GM12801 (cell line): ENCODE results near the gene PLEKHA6.

ENCODE experiments used
- TF ChIP-seq, protein P1 (sequence below): IDR thresholded peaks from one replicate; pipeline ENCODE4 v1.5.1; 2011; ENCODE audit warnings: control low read depth; ENCODE audit not compliant: insufficient read length; ENCODE audit errors: extremely low read depth

PLEKHA6 gene

DNA sequence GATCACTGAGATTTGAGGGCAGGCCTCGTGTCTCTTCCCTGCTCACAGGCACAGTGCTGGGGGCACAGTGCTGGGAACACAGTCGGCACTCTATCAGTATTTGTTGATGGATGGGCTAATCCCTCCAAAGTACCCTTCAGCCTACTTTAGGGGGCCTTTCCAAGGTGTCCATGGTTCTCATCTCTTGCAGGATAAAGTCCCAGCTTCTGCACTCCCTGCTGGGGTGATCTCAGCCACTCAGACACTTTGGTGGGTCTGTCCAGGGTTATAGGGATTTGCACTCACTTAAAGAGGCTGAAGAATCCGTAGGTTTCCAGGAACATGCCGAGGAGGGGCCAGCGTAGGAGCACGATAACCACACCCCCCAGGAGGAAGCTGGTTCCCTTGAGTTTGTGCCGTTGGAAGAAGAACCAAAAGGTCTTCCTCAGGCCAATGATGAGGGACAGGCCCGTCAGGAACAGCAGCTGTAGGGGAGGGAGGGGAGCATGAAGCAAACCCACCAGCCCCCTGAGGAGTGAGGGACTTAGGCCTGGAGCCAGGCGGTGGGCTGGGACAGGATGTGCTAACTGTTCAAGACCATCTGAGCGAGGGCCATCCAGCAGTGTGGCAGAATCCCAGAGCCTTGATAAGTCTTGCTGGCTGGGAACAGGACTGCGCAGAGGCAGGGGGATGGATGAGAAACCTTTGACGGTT, 158.2 kb downstream of the PLEKHA6 start:
- TF ChIP-seq, protein P1, sequence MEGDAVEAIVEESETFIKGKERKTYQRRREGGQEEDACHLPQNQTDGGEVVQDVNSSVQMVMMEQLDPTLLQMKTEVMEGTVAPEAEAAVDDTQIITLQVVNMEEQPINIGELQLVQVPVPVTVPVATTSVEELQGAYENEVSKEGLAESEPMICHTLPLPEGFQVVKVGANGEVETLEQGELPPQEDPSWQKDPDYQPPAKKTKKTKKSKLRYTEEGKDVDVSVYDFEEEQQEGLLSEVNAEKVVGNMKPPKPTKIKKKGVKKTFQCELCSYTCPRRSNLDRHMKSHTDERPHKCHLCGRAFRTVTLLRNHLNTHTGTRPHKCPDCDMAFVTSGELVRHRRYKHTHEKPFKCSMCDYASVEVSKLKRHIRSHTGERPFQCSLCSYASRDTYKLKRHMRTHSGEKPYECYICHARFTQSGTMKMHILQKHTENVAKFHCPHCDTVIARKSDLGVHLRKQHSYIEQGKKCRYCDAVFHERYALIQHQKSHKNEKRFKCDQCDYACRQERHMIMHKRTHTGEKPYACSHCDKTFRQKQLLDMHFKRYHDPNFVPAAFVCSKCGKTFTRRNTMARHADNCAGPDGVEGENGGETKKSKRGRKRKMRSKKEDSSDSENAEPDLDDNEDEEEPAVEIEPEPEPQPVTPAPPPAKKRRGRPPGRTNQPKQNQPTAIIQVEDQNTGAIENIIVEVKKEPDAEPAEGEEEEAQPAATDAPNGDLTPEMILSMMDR: no peak

DNA sequence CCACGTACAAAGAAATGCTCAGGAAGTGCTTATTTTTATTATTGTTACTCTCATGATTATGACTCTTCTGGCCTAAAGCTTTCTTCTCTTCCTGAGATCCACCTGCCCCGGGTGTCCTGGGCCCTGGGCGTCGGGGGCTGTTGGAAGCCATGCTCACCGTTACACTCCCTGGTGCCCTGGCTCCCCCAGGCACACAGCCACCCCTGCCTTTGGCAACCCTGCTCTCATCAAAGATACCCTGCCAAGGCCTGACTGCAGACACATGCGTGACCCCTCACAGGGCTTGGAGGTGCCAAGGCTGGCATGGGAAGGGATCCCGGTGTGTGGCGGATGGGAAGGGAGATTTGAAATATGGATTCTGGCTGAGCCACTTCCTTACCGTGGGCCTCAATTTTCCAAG, 160.2 kb downstream of the PLEKHA6 start:
- TF ChIP-seq, protein P1: no peak

DNA sequence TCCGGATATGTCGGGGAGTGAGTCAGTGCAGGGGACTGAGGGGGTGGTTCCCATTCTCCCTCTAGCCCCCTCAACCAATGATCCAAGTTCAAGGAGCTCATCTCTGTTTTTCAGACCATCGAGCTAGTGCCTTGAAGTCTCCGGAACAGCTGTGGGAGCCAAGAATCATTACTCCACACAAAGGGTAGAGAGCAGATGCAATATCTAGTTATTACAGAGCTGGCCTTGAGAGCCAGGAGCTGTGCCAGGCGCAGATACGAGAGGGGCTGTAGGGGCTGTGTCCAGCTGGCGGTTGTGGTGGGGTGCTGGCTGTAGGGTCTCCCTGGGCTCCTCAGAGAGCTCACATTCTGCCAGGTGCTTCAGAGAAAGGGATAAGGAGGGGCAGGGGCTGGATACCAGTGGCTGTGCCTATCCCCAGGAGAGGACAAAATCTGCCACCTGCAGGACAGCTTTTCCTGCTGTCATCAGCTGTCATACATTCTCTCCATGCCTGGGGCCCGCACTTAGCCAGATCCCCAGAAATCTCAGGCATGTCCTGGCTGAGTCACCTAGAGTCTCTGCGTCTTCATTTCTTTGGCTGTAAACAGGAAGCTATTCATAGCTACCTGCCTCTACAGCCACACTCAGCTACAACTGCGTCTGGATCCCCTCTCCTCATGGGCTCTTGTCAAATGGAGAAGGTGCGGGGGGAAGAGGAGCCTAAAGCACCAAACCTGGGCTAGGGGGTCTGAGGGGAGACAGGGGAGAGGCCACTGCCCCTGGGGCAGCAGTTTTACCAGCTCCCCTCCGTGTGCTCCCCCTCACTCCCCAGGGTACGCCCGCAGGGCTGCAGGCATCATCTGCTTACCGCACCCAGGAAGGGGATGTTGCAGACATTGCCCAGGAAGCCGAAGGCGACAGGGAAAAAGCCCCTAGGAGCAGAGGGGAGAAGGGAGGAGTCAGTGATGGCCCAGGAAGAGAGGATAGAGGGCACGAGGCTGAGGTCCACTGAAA, 161.1 kb downstream of the PLEKHA6 start:
- TF ChIP-seq, protein P1: no peak

DNA sequence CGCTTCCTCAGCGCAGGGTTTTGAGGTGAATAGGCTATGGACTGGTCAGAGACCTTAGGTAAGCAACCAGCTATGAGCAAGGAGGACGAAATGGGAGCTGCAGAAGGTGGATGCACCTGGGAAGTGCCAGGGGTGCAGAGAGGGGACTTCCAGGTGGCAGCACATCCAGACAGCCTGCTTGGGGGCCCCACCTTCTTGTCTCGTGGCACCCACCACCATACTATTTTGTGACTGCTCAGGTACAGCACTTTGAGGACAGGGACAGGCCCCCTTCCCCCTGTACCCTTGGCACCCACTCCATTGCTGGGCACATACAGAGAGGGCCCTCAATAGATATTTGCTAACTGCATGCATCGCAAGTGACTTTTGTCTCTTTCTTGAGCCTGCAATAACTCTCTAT, 162.7 kb downstream of the PLEKHA6 start:
- TF ChIP-seq, protein P1: no peak

DNA sequence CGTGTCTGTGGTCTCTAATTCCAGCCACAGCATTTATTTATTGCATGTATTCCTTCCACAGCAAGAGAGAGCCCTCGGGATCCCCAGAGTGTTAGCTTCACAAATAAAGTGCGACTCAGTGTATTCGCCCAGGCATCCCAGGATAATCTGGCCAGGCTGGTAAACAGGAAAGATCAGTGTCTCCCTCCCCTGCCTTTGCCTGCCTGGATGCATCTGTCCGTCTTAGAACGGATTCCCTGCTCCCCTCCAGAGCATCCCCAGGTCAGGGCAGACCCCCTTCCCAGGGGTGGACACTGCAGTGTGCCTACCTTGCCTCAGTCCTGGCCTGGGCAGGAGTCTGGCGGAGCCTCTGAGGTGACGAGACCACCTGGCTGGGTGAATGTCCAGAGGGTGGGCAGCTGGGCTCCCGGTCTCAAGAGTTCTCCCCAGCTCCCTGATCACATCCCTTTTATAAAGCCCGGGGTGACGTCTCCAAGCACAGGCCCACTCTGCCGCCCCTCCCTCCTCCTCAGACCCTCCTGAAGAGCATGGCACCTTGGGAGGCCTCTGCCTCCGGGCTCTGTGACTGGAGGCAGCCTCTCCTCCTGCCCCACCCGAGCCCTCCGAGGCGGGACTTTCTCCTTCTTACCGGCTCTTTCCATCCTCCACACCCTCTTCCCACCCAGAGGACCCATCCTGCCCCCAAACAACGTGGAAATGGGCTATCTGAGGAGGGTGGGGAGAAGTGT, 163.5 kb downstream of the PLEKHA6 start, which contains the start of gene KISS1:
TSS of gene KISS1 (minus strand) at position 424 of the 728 bp plus-strand sequence. CDS start 3,615 bp downstream, outside the sequence.
- TF ChIP-seq, protein P1: no peak

DNA sequence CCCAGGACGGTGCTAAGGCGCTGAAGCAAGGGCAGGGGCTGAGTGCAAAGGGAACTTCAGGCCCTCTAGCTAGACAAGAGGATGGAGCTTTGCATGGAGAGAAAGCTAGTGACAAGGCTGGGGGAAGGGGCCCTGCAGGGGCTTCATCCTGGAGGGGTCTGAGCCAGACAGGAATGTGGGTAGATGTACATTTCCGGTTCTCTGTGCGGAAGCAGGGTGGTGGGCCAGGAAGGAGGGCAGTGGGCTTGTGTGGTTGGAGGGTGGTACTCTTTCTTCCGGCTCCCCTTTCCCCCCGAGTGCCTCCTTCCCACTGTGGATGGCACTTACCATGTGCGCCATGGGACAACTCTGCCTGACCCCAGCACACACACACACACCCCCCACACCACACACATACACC, 165.0 kb downstream of the PLEKHA6 start:
- TF ChIP-seq, protein P1: no peak

DNA sequence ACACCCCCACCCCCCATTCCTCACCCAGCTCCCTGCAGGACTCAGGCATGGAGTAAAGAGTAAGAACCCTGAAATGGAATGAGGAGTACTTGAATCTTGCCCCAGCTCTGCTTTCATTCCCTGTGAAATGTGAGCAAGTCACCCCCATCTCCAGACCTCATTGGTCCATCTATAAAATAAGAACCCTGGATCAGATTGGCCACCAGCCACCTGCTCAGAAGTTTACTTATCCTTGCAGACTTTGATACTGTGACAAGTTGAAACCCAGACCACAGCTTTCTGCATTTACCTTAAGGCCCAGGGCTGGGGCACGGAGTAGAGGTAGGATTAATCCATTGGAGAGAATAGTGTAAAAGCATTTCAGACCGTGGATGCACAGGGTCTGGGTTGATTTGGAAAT, 165.6 kb downstream of the PLEKHA6 start:
- TF ChIP-seq, protein P1: no peak
